ENCODE results near the gene EFCAB9. TPM values are rescaled to one million over a fixed set of nuclear protein-coding genes. Genes with fewer than 3 reads are reported as not detected.
"Not testable (repeated sequence)": the region's sequence is repeated elsewhere in the genome, so short reads cannot be mapped to it uniquely, and the experiment has no call there.

Gene EFCAB9
- not detected for total RNA-seq

- DNase-seq (ENCODE audit: low spot score) = no peak
- no peak for ATAC-seq
- intact Hi-C loops (cut with DNase I) = no loop called here
Observed at GRCh38 chr5:172193872-172194271, at the start of gene EFCAB9. TSS of gene EFCAB9 (plus strand) at chr5:172194172. CDS start at chr5:172194173, 1 bp downstream.

GRCh38 chr5:172144291-172144815, 49.6 kb upstream of the EFCAB9 start:
- intact Hi-C loops (cut with DNase I) = no loop called here
- ATAC-seq = peak; percentile 93
- peak; percentile 79 for DNase-seq (ENCODE audit: low spot score)

GRCh38 chr5:172144931-172145869, 48.8 kb upstream of the EFCAB9 start:
- peak; percentile 54 for ATAC-seq
- intact Hi-C loops (cut with DNase I) = no loop called here
- peak; percentile 58 for DNase-seq (ENCODE audit: low spot score)

- no peak for ATAC-seq
- intact Hi-C loops (cut with DNase I) = no loop called here
- DNase-seq (ENCODE audit: low spot score) = peak; percentile 50
Observed at GRCh38 chr5:172145870-172146747, 47.9 kb upstream of the EFCAB9 start.

- ATAC-seq (no peak), DNase-seq (ENCODE audit: low spot score) (peak; percentile 36)
- intact Hi-C loops (cut with DNase I) = no loop called here
Observed at GRCh38 chr5:172146748-172147092, 47.3 kb upstream of the EFCAB9 start.

GRCh38 chr5:172147857-172148256, 46.1 kb upstream of the EFCAB9 start:
- ATAC-seq (no peak), DNase-seq (ENCODE audit: low spot score) (no peak)
- intact Hi-C loops (cut with DNase I) = no loop called here

- ATAC-seq (no peak), DNase-seq (ENCODE audit: low spot score) (peak; percentile 41)
- intact Hi-C loops (cut with DNase I) = no loop called here
Observed at GRCh38 chr5:172148381-172148780, 45.6 kb upstream of the EFCAB9 start.

- DNase-seq (ENCODE audit: low spot score) (peak; percentile 37), ATAC-seq (no peak)
Observed at GRCh38 chr5:172149073-172149472, 44.9 kb upstream of the EFCAB9 start.

GRCh38 chr5:172149481-172149880, 44.5 kb upstream of the EFCAB9 start:
- ATAC-seq; intact Hi-C loops (cut with DNase I): not testable (repeated sequence)
- DNase-seq (ENCODE audit: low spot score) = peak; percentile 42

More at GRCh38 chr5:172149073-172149472, 44.9 kb upstream of the EFCAB9 start:
- intact Hi-C loops (cut with DNase I) = no loop called here

- ATAC-seq = peak; percentile 75
- intact Hi-C loops (cut with DNase I) = no loop called here
- DNase-seq (ENCODE audit: low spot score) = peak; percentile 75
Observed at GRCh38 chr5:172150514-172151425, 43.2 kb upstream of the EFCAB9 start.

- peak; percentile 48 for DNase-seq (ENCODE audit: low spot score)
- intact Hi-C loops (cut with DNase I) = no loop called here
- ATAC-seq = no peak
Observed at GRCh38 chr5:172151661-172152210, 42.2 kb upstream of the EFCAB9 start.

- ATAC-seq = no peak
- DNase-seq (ENCODE audit: low spot score) = no peak
- intact Hi-C loops (cut with DNase I) = no loop called here
Observed at GRCh38 chr5:172153695-172154094, 40.3 kb upstream of the EFCAB9 start.

- ATAC-seq; intact Hi-C loops (cut with DNase I): not testable (repeated sequence)
- DNase-seq (ENCODE audit: low spot score) = peak; percentile 23
Observed at GRCh38 chr5:172155101-172155500, 38.9 kb upstream of the EFCAB9 start.

- DNase-seq (ENCODE audit: low spot score) (no peak), ATAC-seq (peak; percentile 41)
- intact Hi-C loops (cut with DNase I) = no loop called here
Observed at GRCh38 chr5:172156541-172156994, 37.4 kb upstream of the EFCAB9 start.

GRCh38 chr5:172159016-172159415, 35.0 kb upstream of the EFCAB9 start:
- no peak for ATAC-seq
- intact Hi-C loops (cut with DNase I) = no loop called here

GRCh38 chr5:172160506-172160905, 33.5 kb upstream of the EFCAB9 start:
- DNase-seq (ENCODE audit: low spot score) (no peak), ATAC-seq (no peak)
- intact Hi-C loops (cut with DNase I) = no loop called here

More at GRCh38 chr5:172159016-172159415, 35.0 kb upstream of the EFCAB9 start:
- DNase-seq (ENCODE audit: low spot score) = no peak

GRCh38 chr5:172162323-172162986, 31.5 kb upstream of the EFCAB9 start:
- intact Hi-C loops (cut with DNase I) = no loop called here
- DNase-seq (ENCODE audit: low spot score) (no peak), ATAC-seq (no peak)

- intact Hi-C loops (cut with DNase I) = no loop called here
- no peak for DNase-seq (ENCODE audit: low spot score)
- no peak for ATAC-seq
Observed at GRCh38 chr5:172162987-172163343, 31.0 kb upstream of the EFCAB9 start.

All from sciatic nerve (tissue), 2 donors.